GM21528 (cell line): ENCODE results near the gene KCNAB1.
"Not testable (repeated sequence)": the region's sequence is repeated elsewhere in the genome, so short reads cannot be mapped to it uniquely, and the experiment has no call there.

Experiments
- ATAC-seq: cut with Tn5 transposase; IDR thresholded peaks from one replicate; pipeline ENCODE4 v1.9.1; 2021; ENCODE audit warnings: mild to moderate bottlenecking, moderate library complexity; ENCODE audit not compliant: unreplicated experiment, low FRiP score

The KCNAB1 gene

DNA sequence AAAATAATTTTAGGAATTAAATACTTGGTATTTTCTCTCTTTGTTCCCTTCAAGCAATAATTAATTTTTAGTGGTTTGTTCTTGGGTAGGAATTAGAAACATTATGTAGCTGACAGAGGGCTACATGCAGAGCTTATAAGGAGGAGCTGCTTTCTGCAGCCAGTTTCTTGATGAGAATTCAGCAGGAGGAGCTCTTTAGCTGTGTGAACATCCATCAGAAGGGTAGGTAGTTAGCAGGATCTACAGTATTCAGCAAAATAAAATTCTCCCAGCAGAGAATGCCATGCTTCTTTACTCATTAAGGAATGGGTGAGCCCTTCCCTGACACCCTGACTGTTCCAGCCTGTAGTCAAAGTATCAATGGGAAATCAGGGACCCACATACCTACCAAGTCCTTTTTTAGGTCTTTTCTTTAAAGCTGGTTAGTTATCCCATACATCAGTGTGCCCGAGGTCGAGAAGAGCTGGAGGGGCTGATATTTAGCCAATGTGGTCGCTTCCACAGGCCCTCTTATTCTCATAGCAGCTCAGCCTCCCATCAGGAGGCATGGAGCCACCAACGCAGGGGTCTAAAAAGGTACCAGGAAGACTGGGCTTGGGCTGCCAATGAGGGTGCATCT is 54.0 kb downstream of the KCNAB1 start:
- ATAC-seq = no peak

DNA sequence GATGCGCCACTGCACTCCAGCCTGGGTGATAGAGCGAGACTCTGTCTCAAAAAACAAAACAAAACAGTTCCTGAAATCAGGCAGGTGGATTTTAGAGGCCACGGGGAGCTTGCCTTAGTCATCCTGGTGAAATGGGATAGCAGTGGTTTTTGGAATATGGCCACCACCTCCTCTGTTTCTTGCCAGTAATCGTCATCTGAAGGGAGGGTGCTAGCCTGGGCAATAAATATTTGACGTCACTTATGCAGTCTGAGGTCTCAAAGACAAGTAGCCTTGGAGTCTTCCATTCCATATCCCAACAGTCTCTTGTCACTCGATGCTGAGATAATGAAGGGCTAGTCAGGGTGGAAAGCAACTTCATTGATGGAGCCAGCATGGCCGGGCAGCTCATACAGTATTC is 55.2 kb downstream of the KCNAB1 start:
- no peak for ATAC-seq

DNA sequence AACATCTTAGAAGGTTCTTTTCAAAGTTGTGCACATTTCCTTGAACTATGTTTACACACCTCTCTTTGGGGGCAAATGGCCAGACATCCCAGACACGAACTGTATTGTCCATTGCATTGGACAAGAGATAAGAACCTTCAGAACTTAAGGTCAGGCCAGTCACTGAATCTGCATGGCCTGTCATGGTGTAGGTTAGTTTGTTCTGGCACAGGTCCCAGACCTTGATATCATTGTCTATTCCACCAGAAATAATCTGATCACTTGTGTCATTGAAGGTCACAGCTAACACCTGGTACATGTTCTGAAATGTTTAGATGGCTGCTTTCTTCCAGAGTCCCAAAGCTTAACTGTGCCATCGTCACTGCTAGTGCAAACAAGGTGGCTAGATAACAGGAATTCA is 55.7 kb downstream of the KCNAB1 start:
- ATAC-seq = no peak

DNA sequence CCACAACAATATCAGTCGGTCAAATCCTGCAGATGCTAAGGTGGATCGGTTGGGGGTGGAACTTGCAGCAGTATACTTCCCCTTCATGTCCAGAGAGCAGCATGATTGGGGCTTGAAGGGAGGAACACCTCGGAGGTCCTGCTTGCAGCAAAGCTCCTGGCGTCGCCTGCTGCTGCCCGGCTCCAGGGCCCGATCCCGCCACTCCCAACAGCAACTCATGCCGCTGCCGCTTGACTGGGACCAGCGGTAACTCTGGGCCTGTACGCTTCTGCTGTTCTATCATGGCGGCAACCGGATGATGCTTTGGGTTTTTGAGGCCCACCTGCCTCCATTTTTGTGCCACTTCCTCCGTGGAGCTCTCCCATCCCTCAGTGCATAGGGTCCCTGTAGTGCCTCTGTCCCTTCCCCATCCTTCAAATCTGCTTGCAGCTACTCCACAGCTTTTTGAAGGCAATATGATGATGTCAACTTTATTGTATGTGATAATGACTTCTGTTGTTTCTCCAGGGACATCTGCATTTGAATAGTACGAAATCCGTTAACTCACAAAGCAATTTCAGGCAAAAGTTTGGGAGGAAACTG is 56.3 kb downstream of the KCNAB1 start:
- no peak for ATAC-seq

DNA sequence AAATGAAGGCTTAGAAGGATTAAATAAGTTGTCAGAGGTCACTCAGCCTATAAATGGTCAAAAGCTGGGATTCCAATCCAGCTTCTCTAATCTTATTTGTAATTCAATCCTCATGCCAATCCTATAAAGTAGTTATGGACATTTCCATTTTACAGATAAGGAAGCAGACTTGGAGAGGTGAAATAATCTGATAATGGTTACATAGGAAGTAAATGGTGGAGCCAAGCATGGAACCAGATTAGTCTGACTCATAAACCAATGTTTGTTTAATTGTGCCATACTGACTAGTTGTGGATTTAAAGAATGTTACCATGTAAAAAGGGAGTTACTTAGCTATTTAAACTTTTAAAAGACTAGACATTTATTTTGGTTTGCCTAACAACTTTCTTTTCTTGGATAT is 59.7 kb downstream of the KCNAB1 start:
- no peak for ATAC-seq

DNA sequence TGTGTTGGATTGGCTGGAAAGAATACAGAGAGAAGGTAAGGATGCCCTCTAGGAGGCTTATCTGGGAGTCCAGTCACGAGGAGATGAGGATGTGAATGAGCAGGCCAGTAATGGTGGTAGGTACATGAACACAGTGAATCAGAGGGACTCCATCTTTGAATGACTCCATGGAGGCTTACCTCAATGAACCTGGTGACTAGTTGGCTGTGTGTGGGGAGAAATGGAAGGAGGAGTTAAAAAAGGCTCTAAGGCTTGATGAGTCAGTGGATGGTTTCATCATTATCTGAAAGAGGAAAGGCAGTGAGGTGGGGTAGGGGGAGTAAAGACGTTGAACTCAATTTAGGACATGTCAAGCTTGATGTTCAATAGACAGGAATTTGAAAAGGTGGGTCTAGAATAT is 61.1 kb downstream of the KCNAB1 start:
- ATAC-seq = no peak

GRCh38 chr3:156183396-156183795 is 63.0 kb downstream of the KCNAB1 start:
- ATAC-seq = no peak

- ATAC-seq = no peak
These were observed 63.8 kb downstream of the KCNAB1 start for GRCh38 chr3:156184156-156184555.

DNA sequence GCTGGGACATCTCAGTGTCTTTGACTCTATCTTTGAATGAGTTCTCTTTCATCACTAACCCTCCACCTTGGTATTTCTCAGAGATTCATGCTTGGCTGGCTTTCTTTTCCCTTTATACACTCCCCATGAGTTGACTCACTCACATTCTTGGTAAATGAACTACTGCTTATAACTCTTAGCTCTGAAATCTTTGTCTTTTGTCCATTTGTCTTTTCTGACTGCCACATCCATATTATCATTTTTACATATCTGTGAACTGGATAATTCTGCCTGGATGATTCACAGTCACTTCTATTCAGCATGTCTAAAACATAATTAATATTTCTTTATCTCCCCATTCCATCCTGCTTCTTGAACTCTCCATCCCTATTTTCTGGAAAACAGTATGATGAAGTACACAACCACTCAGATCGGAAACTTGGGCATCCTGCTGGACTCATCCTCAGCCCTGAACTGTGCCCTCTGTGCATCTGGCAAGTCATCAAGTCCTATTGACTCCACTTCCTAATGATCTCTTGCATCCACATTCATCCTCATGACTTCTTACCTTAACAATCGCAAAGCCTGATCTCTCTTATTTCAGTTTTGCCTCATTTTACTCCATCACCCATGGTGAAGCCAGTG is 66.9 kb downstream of the KCNAB1 start:
- no peak for ATAC-seq

DNA sequence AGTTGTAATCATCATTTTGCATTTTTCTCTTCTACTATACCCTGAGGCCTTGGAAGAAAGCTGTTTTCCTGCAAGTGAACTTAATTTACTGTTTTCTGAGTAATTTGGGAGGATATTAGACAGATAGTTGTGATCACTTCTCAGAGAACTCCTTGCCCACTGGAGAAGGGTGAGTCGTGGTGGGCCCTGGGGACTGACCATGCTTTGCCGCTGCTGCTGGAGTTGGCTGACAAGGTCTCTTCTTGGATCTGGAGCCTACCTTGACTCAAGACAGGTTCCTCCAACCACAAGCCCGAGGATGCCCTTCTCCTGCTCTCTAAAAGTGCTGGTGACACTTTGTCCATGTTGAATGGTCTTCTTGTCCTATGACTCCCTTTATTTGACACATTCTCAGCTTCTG is 68.4 kb downstream of the KCNAB1 start:
- ATAC-seq = no peak

- no peak for ATAC-seq
These were observed 69.5 kb downstream of the KCNAB1 start for GRCh38 chr3:156189927-156190326.

DNA sequence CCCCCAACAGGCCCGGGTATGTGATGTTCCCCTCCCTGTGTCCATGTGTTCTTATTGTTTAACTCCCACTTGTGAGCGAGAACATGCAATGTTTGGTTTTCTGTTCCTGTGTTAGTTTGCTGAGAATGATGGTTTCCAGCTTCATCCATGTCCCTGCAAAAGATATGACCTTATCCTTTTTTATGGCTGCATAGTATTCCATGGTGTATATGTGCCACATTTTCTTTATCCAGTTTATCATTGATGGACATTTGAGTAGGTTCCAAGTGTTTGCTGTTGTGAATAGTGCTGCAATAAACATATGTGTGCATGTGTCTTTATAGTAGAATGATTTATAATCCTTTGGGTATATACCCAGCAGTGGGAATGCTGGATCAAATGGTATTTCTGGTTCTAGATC is 74.6 kb downstream of the KCNAB1 start:
- not testable (repeated sequence) for ATAC-seq

DNA sequence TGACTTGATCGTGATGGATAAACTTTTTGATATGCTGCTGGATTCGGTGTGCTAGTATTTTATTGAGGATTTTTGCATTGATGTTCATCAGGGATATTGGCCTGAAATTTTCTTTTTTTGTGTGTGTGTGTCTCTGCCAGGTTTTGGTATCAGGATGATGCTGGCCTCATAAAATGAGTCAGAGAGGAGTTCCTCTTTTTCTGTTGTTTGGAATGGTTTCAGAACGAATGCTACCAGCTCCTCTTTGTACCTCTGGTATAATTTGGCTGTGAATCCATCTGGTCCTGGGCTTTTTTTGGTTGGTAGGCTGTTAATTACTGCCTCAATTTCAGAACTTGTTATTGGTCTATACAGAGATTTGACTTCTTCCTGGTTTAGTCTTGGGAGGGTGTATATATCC is 76.8 kb downstream of the KCNAB1 start:
- ATAC-seq = not testable (repeated sequence)

- ATAC-seq = no peak
These were observed 81.3 kb downstream of the KCNAB1 start for GRCh38 chr3:156201411-156202405.

DNA sequence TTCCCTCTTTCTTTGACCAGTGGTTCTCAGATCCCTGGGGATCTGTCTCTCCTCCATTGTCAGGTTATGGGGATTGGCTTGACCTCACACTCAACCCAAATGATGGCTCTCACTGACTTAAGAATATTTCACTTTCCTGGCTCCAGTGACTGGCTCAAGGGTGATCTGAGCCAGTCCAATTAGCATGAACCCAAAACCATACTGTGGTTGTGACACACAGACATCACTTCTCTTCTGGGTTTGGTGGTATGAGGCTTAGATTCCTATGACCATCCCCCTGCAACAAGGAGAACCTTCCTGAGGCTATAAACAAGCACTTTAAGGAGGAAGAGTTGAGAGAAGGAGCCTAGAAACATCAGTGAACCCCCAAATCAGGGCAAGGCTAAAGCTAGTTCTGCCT is 85.8 kb downstream of the KCNAB1 start:
- ATAC-seq = no peak

GRCh38 chr3:156207802-156208685 is 87.7 kb downstream of the KCNAB1 start:
- ATAC-seq = no peak

DNA sequence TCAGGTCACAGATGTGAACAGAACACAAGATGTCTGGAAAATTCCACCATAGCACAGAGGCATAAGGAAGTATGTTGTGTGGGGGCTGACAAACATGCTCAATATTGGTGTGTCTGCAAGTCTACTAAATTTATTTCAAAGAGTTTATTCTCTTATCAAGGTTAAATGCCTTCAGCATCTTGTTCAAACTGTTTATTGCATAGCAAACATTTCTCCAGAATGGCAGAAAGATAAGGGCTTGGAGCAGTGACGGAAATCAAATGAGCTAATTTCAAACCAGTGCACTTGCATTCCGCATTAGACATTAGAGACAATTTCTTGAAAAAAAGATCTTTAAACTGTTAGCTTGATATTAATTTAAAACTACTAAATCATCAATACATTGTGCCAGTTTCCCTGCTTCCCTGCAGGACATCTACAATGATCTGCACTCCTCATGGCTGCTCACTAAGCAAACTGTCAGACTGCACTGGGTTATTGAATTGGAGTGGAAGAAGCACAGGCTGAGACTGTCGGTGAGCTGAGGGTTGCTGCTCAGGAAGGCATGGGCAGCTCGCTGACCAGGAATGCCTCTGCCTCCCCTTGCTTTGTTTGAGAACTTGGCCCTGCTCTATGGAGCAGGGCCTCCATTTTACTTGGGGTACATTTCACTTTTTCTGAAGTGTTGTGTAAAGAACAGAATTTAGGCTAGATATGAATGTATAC is 89.4 kb downstream of the KCNAB1 start:
- ATAC-seq = no peak

DNA sequence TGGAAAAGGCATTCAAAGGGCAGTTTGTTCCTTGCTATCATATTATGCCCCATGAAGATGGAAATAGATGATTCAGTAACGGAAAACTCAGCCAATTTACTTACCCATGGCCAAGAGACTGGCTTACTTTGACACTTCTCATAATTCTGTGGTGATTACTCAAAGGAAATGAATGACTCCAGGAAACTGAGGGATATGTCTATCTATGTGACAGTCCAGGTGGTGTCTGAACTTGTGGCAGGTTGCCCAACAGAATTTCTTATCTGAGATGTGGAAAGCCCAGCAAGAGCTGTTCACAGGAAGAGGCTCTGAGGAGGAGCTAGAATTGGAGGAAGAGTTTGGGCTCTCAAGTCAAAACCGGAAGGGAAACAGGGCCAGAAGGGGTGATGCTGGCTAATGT is 91.2 kb downstream of the KCNAB1 start:
- no peak for ATAC-seq

- ATAC-seq = no peak
These were observed 94.3 kb downstream of the KCNAB1 start for GRCh38 chr3:156214676-156215075.
